Measurements from ENCODE around the gene PAH.

The PAH gene

GRCh38 chr12:102814691-102815367 lies 102.2 kb downstream of the PAH start:
- DNase-seq: no peak

- no peak for DNase-seq
Measured at GRCh38 chr12:102812344-102812743, 104.7 kb downstream of the PAH start.

- DNase-seq: peak; percentile 35 to 40
Measured at GRCh38 chr12:102811110-102811737, 105.8 kb downstream of the PAH start.

GRCh38 chr12:102808412-102808811 lies 108.6 kb downstream of the PAH start:
- no peak for DNase-seq

GRCh38 chr12:102806592-102806991 lies 110.5 kb downstream of the PAH start:
- DNase-seq: no peak

- no peak for DNase-seq
Measured at GRCh38 chr12:102806110-102806509, 110.9 kb downstream of the PAH start.

- no peak for DNase-seq
Measured at GRCh38 chr12:102800565-102800964, 116.5 kb downstream of the PAH start.

- DNase-seq: no peak
Measured at GRCh38 chr12:102799229-102799628, 117.8 kb downstream of the PAH start.

GRCh38 chr12:102797528-102797927 lies 119.5 kb downstream of the PAH start:
- DNase-seq: no peak

GRCh38 chr12:102793921-102794320 lies 123.1 kb downstream of the PAH start:
- DNase-seq: no peak

Measured in SHP77 (cell line).